HepG2 (cell line): ENCODE measurements around the gene ITIH2. TPM values are rescaled to one million over a fixed set of nuclear protein-coding genes. Genes with fewer than 3 reads are reported as not detected.

ENCODE experiments used
- ARNT ChIP-seq: fragments of 450-650 bp; IDR thresholded peaks from 2 replicates; pipeline ENCODE4 v1.6.1; 2017
- ATF7 ChIP-seq, 2 experiments: fragments of 450-650 bp in 1 of 2; sonication (generic) in 1 of 2; formaldehyde crosslinking in 1 of 2; IDR thresholded peaks; 2 replicates each; pipeline versions ENCODE4 v1.4.0 to v1.6.1; 2016 to 2020; ENCODE audit warnings: antibody characterized with exemption in 1 of 2, mild to moderate bottlenecking in 1 of 2, missing genetic modification reagents in 1 of 2
- CCAR2 ChIP-seq: fragments of 200-400 bp; formaldehyde crosslinking; optimal IDR thresholded peaks from 2 replicates; pipeline ENCODE3; 2018; ENCODE audit warnings: low read depth, mild to moderate bottlenecking, low read length, moderate library complexity
- EHMT2 ChIP-seq: fragments of 200-600 bp; sonication (generic); IDR thresholded peaks from 2 replicates; pipeline ENCODE4 v1.7.0; 2017; ENCODE audit warnings: antibody characterized with exemption, low read depth, low read length, borderline replicate concordance
- GPBP1L1 ChIP-seq: sonication (generic); formaldehyde crosslinking; IDR thresholded peaks from 2 replicates; pipeline ENCODE4 v1.5.0; 2020; ENCODE audit warnings: mild to moderate bottlenecking, missing genetic modification reagents
- HOXA7 ChIP-seq: sonication (generic); formaldehyde crosslinking; IDR thresholded peaks from 2 replicates; pipeline ENCODE4 v1.8.1; 2022; ENCODE audit warnings: mild to moderate bottlenecking, missing genetic modification reagents, moderate library complexity
- KLF13 ChIP-seq: sonication (generic); formaldehyde crosslinking; IDR thresholded peaks from 2 replicates; pipeline ENCODE4 v1.4.0; 2020; ENCODE audit warnings: mild to moderate bottlenecking, missing genetic modification reagents
- MATR3 ChIP-seq: sonication (generic); formaldehyde crosslinking; IDR thresholded peaks from 2 replicates; pipeline ENCODE4 v1.4.0; 2020; ENCODE audit warnings: missing genetic modification reagents
- MXD1 ChIP-seq: sonication (generic); formaldehyde crosslinking; IDR thresholded peaks from 2 replicates; pipeline ENCODE4 v1.4.0; 2020; ENCODE audit warnings: mild to moderate bottlenecking, missing genetic modification reagents
- NFIB ChIP-seq: sonication (generic); formaldehyde crosslinking; IDR thresholded peaks from 2 replicates; pipeline ENCODE4 v1.9.0; 2021; ENCODE audit warnings: missing genetic modification reagents, mild to moderate bottlenecking, borderline replicate concordance
- NFYC ChIP-seq: IDR thresholded peaks from 2 replicates; pipeline ENCODE4 v1.6.1; 2016; ENCODE audit warnings: missing genetic modification reagents, missing compliant biosample characterization
- NKX3-1 ChIP-seq: sonication (generic); formaldehyde crosslinking; IDR thresholded peaks from 2 replicates; pipeline ENCODE4 v1.5.0; 2020; ENCODE audit warnings: missing genetic modification reagents
- PHF8 ChIP-seq: sonication (generic); formaldehyde crosslinking; IDR thresholded peaks from 2 replicates; pipeline ENCODE4 v1.5.0; 2020; ENCODE audit warnings: missing genetic modification reagents
- RELA ChIP-seq: sonication (generic); formaldehyde crosslinking; IDR thresholded peaks from 2 replicates; pipeline ENCODE4 v1.4.0; 2020; ENCODE audit warnings: missing genetic modification reagents
- SIN3A ChIP-seq: IDR thresholded peaks from 2 replicates; pipeline ENCODE4 v1.6.1; 2011; ENCODE audit warnings: low read depth, mild to moderate bottlenecking, control low read depth, low read length, borderline replicate concordance
- SIN3B ChIP-seq: fragments of 150-350 bp; IDR thresholded peaks from 2 replicates; pipeline ENCODE4 v1.6.1; 2014; ENCODE audit warnings: low read length
- SOX5 ChIP-seq: IDR thresholded peaks from 2 replicates; pipeline ENCODE4 v1.6.1; 2016; ENCODE audit warnings: borderline replicate concordance
- SRSF9 ChIP-seq: fragments of 200-400 bp; formaldehyde crosslinking; IDR thresholded peaks from 2 replicates; pipeline ENCODE4 v1.6.1; 2018; ENCODE audit warnings: borderline replicate concordance, mild to moderate bottlenecking, low read depth, low read length; ENCODE audit not compliant: insufficient read depth, poor library complexity, severe bottlenecking
- TBL1XR1 ChIP-seq: fragments of 150-350 bp; IDR thresholded peaks from 2 replicates; pipeline ENCODE4 v1.6.1; 2014; ENCODE audit warnings: borderline replicate concordance, low read length; ENCODE audit not compliant: partially characterized antibody
- YY1 ChIP-seq: IDR thresholded peaks from 2 replicates; pipeline ENCODE4 v1.6.1; 2011; ENCODE audit warnings: low read length, low read depth, moderate library complexity, mild to moderate bottlenecking; ENCODE audit not compliant: insufficient read depth, insufficient replicate concordance
- ZNF124 ChIP-seq: sonication (generic); formaldehyde crosslinking; IDR thresholded peaks from 2 replicates; pipeline ENCODE4 v1.4.0; 2020; ENCODE audit warnings: missing genetic modification reagents
- ZNF143 ChIP-seq: sonication (generic); formaldehyde crosslinking; IDR thresholded peaks from 2 replicates; pipeline ENCODE4 v1.4.0; 2020; ENCODE audit warnings: missing genetic modification reagents
- ZNF230 ChIP-seq: sonication (generic); formaldehyde crosslinking; IDR thresholded peaks from 2 replicates; pipeline ENCODE4 v1.4.0; 2020; ENCODE audit warnings: mild to moderate bottlenecking, missing genetic modification reagents
- ZNF335 ChIP-seq: sonication (generic); formaldehyde crosslinking; IDR thresholded peaks from 2 replicates; pipeline ENCODE4 v1.4.0; 2020; ENCODE audit warnings: missing genetic modification reagents
- ZNF383 ChIP-seq: sonication (generic); formaldehyde crosslinking; IDR thresholded peaks from 2 replicates; pipeline ENCODE4 v1.4.0; 2020; ENCODE audit warnings: missing genetic modification reagents, mild to moderate bottlenecking, borderline replicate concordance
- ZNF430 ChIP-seq: sonication (generic); formaldehyde crosslinking; IDR thresholded peaks from 2 replicates; pipeline ENCODE4 v1.9.0; 2021; ENCODE audit warnings: mild to moderate bottlenecking, missing genetic modification reagents
- ZNF567 ChIP-seq: sonication (generic); formaldehyde crosslinking; IDR thresholded peaks from 2 replicates; pipeline ENCODE4 v1.8.1; 2023; ENCODE audit warnings: mild to moderate bottlenecking, missing genetic modification reagents, borderline replicate concordance
- ZSCAN30 ChIP-seq: sonication (generic); formaldehyde crosslinking; IDR thresholded peaks from 2 replicates; pipeline ENCODE4 v1.5.0; 2020; ENCODE audit warnings: mild to moderate bottlenecking, missing genetic modification reagents
- polyA plus RNA-seq, 8 experiments: library from polyadenylated mRNA; depleted of rRNA in 3 of 8; stranded (reverse) in 7 of 8; unstranded in 1 of 8; fragments of >200 nt; fragmentation: Illumina TruSeq in 4 of 8; extraction: Trizol in 4 of 8; gene quantifications; 2 replicates each; pipeline versions ENCODE4 v1.2.1 to v1.2.3, GENCODE V29; 2011 to 2016; ENCODE audit warnings: low read depth in 4 of 8, missing spikeins in 1 of 8, mixed read lengths in 1 of 8; ENCODE audit not compliant: insufficient read depth in 1 of 8
- total RNA-seq, 5 experiments: library from RNA; depleted of rRNA; stranded (reverse); fragments of >200 nt; fragmentation: Illumina TruSeq; extraction: Trizol; gene quantifications; 2 replicates each; pipeline ENCODE4 v1.2.3, GENCODE V29; 2016; ENCODE audit warnings: low read depth in 1 of 5
- TF ChIP-seq, protein P1 (sequence below): sonication (generic); formaldehyde crosslinking; IDR thresholded peaks from 2 replicates; pipeline ENCODE4 v1.4.0; 2020; ENCODE audit warnings: low read depth, mild to moderate bottlenecking, missing genetic modification reagents

The ITIH2 gene
- total and polyA plus RNA-seq, 2 of the 13 experiments (the other 11 are each of a cell fraction or from before 2014, with no cell fraction given): 1,197 to 1,427 TPM

- TF ChIP-seq ZNF430 (CRISPR knock-in tag) (no peak; the same call in 1 of the 2 replicates), ZSCAN30 (CRISPR knock-in tag) (no peak), ZNF230 (peak; percentile 91), ZNF143 (CRISPR knock-in tag) (peak; percentile 51), MXD1 (CRISPR knock-in tag) (peak; percentile 90), ARNT (no peak), CCAR2 (no peak), KLF13 (CRISPR knock-in tag) (no peak), NKX3-1 (no peak; the same call in none of the 2 replicates), ATF7 (IDR thresholded peaks at IDR 0.05) (no peak), ATF7 (CRISPR knock-in tag; IDR thresholded peaks at IDR 0.05) (no peak), SIN3A (peak; percentile 66; the same call in 1 of the 2 replicates), RELA (CRISPR knock-in tag) (no peak), MATR3 (CRISPR knock-in tag) (no peak), YY1 (peak; percentile 83), SIN3B (no peak), TBL1XR1 (no peak), PHF8 (CRISPR knock-in tag) (peak; percentile 99), ZNF335 (CRISPR knock-in tag) (peak; percentile 34; the same call in 1 of the 2 replicates), SRSF9 (no peak), NFYC (CRISPR knock-in tag) (no peak; the same call in 1 of the 2 replicates), EHMT2 (no peak), ZNF124 (CRISPR knock-in tag) (peak; percentile 73; the same call in 1 of the 2 replicates), ZNF383 (no peak), SOX5 (CRISPR knock-in tag) (no peak), NFIB (CRISPR knock-in tag) (no peak), ZNF567 (CRISPR knock-in tag) (no peak; the same call in 1 of the 2 replicates), HOXA7 (no peak), GPBP1L1 (CRISPR knock-in tag) (no peak)
- TF ChIP-seq, protein P1, sequence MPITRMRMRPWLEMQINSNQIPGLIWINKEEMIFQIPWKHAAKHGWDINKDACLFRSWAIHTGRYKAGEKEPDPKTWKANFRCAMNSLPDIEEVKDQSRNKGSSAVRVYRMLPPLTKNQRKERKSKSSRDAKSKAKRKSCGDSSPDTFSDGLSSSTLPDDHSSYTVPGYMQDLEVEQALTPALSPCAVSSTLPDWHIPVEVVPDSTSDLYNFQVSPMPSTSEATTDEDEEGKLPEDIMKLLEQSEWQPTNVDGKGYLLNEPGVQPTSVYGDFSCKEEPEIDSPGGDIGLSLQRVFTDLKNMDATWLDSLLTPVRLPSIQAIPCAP (CRISPR knock-in tag): no peak
These were observed 84.9 kb downstream of the ITIH2 start, which contains the start of the genes ATP5F1C and KIN (continued) for GRCh38 chr10:7787857-7788638.
